RWPE1 (cell line): ENCODE results near the gene KCNT2.
A peak's percentile ranks its signal among the peaks of the same experiment; 100 is the strongest.

Experiments used
- CTCF ChIA-PET: fragments of 350-600 bp; sonication (Branson Sonifier 250); formaldehyde crosslinking; extraction: SDS; loops from one replicate; lab custom pipeline; 2021; lab: Yijun Ruan, JAX
- POLR2A ChIA-PET: fragments of 400-600 bp; formaldehyde crosslinking; extraction: SDS; loops from one replicate; lab custom pipeline; 2020; ENCODE audit warnings: antibody characterized with exemption; ENCODE audit not compliant: low non-redundant PET; lab: Yijun Ruan, JAX
- DNase-seq: peaks from one replicate; pipeline ENCODE4 v3.0.0; 2012; ENCODE audit warnings: low spot score
- H3K27ac ChIP-seq: fragments of 450-650 bp; 2 replicates; pipeline ENCODE4 v1.5.1; 2017
- TF ChIP-seq, protein P1 (sequence below): fragments of 450-650 bp; conservative IDR thresholded peaks from 2 replicates; pipeline ENCODE4 v1.5.1; 2017; ENCODE audit warnings: low read depth, mild to moderate bottlenecking

KCNT2 gene

DNA sequence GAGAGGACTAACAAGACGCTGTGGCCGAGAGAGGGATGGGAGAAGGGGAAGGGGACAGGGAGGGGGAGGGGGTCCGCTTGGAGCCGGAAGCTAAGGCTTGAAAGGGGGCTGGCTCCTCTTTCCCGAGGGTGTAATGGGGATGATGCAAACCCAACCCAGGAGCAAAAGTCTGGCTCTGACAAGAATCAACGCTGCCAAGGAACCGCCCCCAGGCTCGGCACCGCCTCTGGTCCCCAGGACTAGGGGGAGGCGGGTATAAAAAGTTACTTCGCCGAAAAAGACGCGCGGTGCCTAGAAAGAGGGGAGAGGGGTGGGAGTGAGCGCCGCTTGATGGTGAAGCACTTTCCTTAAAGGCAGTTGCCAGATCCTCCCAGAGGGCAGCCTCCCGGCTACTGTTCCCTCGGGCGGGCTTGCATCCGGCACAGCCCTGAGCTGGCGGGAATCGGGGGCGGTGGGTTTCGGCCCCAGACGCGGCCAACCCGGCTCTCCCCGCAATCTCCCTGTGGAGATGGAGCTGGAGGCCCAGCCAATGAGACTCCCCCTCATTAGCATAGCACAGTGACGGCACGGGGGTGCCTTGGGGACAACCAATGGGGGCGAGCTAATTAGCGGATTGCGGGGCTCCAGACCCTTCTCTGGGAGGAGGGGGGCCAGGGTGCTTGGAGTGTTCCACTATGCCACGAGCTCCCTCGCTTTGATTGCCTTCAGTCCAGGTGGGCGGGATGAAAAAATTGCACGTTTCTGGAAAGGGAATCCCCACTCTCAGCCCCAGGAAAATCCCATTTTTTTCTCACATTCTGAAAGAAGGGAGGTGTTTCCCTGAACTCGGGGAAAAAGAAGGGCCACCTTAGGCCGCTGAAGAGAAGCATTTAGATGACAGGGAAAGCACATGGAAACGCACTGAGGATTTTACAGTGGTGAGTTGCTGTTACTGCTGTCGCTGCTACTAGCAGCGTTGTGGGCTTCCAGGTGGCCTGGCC, at the start of gene KCNT2:
Gene KCNT2 (minus strand): TSS at position 51 of the 980 bp plus-strand sequence. CDS start 131 bp downstream, outside the sequence.
- TF ChIP-seq, protein P1, sequence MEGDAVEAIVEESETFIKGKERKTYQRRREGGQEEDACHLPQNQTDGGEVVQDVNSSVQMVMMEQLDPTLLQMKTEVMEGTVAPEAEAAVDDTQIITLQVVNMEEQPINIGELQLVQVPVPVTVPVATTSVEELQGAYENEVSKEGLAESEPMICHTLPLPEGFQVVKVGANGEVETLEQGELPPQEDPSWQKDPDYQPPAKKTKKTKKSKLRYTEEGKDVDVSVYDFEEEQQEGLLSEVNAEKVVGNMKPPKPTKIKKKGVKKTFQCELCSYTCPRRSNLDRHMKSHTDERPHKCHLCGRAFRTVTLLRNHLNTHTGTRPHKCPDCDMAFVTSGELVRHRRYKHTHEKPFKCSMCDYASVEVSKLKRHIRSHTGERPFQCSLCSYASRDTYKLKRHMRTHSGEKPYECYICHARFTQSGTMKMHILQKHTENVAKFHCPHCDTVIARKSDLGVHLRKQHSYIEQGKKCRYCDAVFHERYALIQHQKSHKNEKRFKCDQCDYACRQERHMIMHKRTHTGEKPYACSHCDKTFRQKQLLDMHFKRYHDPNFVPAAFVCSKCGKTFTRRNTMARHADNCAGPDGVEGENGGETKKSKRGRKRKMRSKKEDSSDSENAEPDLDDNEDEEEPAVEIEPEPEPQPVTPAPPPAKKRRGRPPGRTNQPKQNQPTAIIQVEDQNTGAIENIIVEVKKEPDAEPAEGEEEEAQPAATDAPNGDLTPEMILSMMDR: no peak
- CTCF ChIA-PET: interaction anchor here (0.9 kb wide), 1 partner anchor 49 kb away, joined by 3 read pairs; no protein-coding TSS in a partner anchor
- peak; percentile 14 for DNase-seq
- no peak within 1 kb of the TSS for H3K27ac ChIP-seq
- POLR2A ChIA-PET: no interaction called here

DNA sequence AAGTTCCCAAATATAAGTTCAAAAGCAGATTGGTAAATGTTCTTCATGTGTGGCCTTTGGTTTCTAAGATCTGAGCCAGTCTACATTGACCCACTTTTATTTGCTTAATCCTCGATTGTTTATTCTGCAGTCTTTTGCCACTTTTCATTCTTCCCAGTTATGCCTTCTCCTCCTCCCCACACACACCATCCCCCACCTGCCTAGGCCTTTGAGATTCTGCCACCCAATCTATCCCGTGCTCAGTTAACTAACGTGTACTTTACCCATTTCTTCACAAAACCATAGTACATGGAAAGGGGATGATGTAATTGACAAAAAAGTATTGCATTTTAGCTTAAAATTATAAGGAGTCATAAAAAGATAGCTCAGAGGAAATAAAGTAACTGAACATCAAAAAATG, 47.3 kb upstream of the KCNT2 start:
- DNase-seq: no peak
- TF ChIP-seq, protein P1: no peak
- CTCF ChIA-PET: interaction anchor here (0.6 to 0.7 kb wide), 2 partner anchors 300 to 1146 kb away, joined by 4 read pairs; no protein-coding TSS in a partner anchor
- POLR2A ChIA-PET: no interaction called here
- H3K27ac ChIP-seq: no peak overlapping the region

DNA sequence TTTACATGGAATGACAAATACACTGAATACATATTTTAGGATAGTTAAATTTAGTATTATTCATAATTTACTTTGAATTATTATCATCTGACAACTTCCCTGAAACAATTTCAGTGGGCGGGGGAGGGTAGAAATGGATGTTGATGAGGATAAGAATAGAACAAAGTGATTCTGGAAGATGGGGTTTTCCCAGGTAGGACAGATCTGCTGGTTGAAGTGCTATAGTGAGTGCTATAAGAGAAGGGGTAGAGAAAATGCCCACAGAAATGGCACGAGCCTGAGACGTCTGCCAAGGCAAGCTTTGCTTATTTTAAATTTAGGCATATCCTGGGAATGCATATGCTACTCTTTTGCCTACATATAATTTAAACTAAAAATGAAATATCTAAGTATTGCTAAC, 46.8 kb upstream of the KCNT2 start:
- ChIA-PET POLR2A (no interaction called here), CTCF (interaction anchor here (0.6 to 0.7 kb wide), 2 partner anchors 300 to 1146 kb away, joined by 4 read pairs; no protein-coding TSS in a partner anchor)
- H3K27ac ChIP-seq: no peak overlapping the region
- TF ChIP-seq, protein P1: no peak
- DNase-seq: no peak

DNA sequence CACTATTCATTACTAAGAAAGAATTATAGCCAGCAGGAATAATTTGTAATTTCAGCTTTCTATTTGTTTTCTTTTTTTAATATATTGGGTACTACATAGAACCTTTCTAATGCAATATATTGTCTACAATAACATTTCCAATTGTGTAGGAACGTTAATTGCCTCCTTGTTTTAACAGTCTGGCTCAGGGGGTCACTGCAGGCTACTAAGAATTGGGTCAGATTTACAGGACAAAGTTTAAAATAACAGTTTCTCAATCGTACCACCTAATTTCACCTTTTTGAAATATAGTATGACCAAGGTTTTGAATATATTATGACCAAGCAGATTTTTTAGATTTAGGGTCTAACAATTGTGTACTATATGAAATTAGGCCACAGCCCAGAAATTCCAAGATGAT, 46.0 kb upstream of the KCNT2 start:
- DNase-seq: no peak
- ChIA-PET POLR2A (no interaction called here), CTCF (interaction anchor here (0.6 kb wide), 1 partner anchor 487 kb away, joined by 3 read pairs; no protein-coding TSS in a partner anchor)
- H3K27ac ChIP-seq: no peak overlapping the region
- TF ChIP-seq, protein P1: no peak

DNA sequence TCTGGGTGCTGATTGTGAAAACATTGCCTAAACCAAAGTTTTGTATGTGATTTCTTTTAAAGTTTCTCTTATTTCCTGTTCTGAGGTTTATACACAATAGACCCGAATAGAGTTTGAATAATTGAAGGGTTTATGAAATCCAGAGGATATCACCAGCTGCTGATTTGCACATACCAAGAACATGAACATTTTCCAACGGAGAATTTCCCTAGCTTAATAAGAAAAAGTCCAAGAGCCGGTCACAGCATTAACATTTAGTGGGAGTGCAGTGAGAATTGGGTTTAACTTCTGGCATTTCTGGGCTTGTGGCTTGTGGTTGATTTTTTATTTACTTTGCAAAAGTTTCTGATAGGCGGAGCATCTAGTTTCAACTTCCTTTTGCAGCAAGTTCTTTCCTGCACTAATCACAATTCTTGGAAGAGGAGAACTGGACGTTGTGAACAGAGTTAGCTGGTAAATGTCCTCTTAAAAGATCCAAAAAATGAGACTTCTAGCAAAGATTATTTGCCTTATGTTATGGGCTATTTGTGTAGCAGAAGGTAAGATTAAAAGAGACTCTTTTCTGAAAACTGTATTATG, 43.5 kb upstream of the KCNT2 start, which contains the start of gene CFH:
Gene CFH (plus strand): TSS at position 407 of the 579 bp plus-strand sequence. CDS start 75 bp downstream, at position 482.
- POLR2A ChIA-PET: no interaction called here
- CTCF ChIA-PET: interaction anchor here (0.7 to 1.2 kb wide), 2 partner anchors 9 to 612 kb away, joined by 3 read pairs; no protein-coding TSS in a partner anchor
- no peak within 1 kb of the TSS for H3K27ac ChIP-seq
- TF ChIP-seq, protein P1: no peak
- no peak for DNase-seq

DNA sequence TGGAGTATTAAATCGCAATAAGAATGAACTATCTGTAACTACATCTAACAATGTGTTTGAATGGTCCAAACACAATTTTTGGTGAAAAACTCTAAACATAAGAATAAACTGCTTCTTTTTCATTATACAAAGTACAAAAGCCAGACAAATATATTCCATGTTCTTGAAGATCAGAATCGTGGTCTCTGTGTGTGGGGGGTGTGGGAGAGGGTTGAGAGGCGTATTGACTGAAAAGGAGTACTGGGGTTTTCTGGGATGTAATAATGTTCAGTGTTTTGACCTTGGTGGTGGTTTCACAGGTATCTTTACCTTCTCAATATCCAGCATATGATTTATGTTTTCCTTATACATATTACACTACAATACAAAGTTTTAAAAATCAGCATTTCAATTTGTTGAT, 42.8 kb upstream of the KCNT2 start:
- H3K27ac ChIP-seq: no peak overlapping the region
- ChIA-PET POLR2A (no interaction called here), CTCF (interaction anchor here (0.7 kb wide), 1 partner anchor 611 kb away, joined by 3 read pairs; no protein-coding TSS in a partner anchor)
- DNase-seq: no peak
- TF ChIP-seq, protein P1: no peak
